ENCODE measurements around the gene C2CD4A. TPM values are rescaled to one million over a fixed set of nuclear protein-coding genes. Genes with fewer than 3 reads are reported as not detected.

Gene C2CD4A
- total and polyA plus RNA-seq, 2 of the 4 experiments (the other 2 are of a cell fraction) = not detected

DNA sequence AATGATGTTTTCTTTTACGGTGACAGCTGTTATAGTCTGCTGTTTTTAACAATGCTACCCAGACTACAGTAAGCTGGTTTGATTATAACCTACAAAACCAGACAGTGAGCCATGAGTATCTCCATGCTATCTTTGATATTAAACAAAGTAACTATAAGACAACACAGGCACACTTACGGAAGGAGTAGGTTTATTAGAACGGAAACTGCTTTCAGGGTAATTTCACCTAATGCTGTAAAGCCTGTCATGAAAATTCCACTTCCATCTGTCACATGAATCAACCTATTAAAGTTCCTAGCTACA, 39.6 kb upstream of the C2CD4A start:
- no peak overlapping the region for H2AFZ ChIP-seq (replicated peaks; ENCODE audit: low read length, poor library complexity)
- DNase-seq = no peak
- dilution Hi-C loops (cut with HindIII; ENCODE audit: low sequenced_read_pairs, unreplicated experiment) = no loop called here
- BruUV-seq (replicated peaks) = no TSS peak
- intact Hi-C loops (cut with micrococcal nuclease) = no loop called here
- H3K23ac ChIP-seq (ENCODE audit: low read depth, low read length) = no peak overlapping the region
- no peak overlapping the region for H4K91ac ChIP-seq (ENCODE audit: insufficient read depth, low read depth, low read length)
- H3K18ac ChIP-seq (ENCODE audit: low read depth, low read length) = no peak overlapping the region
- no peak overlapping the region for H2BK120ac ChIP-seq (ENCODE audit: low read depth, low read length)
- no CpG with 5 or more reads among the region's 3 CpGs for WGBS, 2 experiments (ENCODE audit: extremely low coverage in 2 of 2, insufficient read length in 1 of 2)
- no peaks in the 10 kb centered on the region for H4K20me1 ChIP-seq (ENCODE audit: insufficient read depth, low read length)
- H3K4me1 ChIP-seq (ENCODE audit: control insufficient read depth, insufficient read depth, low read length) = no peaks in the 10 kb centered on the region
- TF ChIP-seq CHD1 (IDR thresholded peaks at IDR 0.05; ENCODE audit: low read depth, low read length) = no peak
- TF ChIP-seq BHLHE40 (IDR thresholded peaks at IDR 0.05; ENCODE audit: low read depth, low read length) = no peak
- TF ChIP-seq RFX5 (IDR thresholded peaks at IDR 0.05; ENCODE audit: low read depth, low read length) = no peak
- TF ChIP-seq, protein P1, sequence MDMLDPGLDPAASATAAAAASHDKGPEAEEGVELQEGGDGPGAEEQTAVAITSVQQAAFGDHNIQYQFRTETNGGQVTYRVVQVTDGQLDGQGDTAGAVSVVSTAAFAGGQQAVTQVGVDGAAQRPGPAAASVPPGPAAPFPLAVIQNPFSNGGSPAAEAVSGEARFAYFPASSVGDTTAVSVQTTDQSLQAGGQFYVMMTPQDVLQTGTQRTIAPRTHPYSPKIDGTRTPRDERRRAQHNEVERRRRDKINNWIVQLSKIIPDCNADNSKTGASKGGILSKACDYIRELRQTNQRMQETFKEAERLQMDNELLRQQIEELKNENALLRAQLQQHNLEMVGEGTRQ (IDR thresholded peaks at IDR 0.05; ENCODE audit: low read depth, low read length) = no peak
- no peak for TF ChIP-seq NFE2L2 (IDR thresholded peaks at IDR 0.05; ENCODE audit: low read depth, low read length)
- no peak for TF ChIP-seq FOS (IDR thresholded peaks at IDR 0.05; ENCODE audit: low read depth, low read length)
- no peak for TF ChIP-seq MXI1 (IDR thresholded peaks at IDR 0.05; ENCODE audit: borderline replicate concordance, low read depth, low read length)
- TF ChIP-seq SMC3 (IDR thresholded peaks at IDR 0.05; ENCODE audit: low read depth, low read length) = no peak
- TF ChIP-seq POLR2A (IDR thresholded peaks at IDR 0.05; ENCODE audit: low read depth, low read length) = no peak
- TF ChIP-seq, protein P2, sequence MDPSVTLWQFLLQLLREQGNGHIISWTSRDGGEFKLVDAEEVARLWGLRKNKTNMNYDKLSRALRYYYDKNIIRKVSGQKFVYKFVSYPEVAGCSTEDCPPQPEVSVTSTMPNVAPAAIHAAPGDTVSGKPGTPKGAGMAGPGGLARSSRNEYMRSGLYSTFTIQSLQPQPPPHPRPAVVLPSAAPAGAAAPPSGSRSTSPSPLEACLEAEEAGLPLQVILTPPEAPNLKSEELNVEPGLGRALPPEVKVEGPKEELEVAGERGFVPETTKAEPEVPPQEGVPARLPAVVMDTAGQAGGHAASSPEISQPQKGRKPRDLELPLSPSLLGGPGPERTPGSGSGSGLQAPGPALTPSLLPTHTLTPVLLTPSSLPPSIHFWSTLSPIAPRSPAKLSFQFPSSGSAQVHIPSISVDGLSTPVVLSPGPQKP (IDR thresholded peaks at IDR 0.05; ENCODE audit: borderline replicate concordance, low read depth, low read length) = no peak
- TF ChIP-seq MAZ (IDR thresholded peaks at IDR 0.05; ENCODE audit: borderline replicate concordance, low read depth, low read length) = no peak
- TF ChIP-seq RCOR1 (IDR thresholded peaks at IDR 0.05; ENCODE audit: insufficient replicate concordance, low read length) = no peak
- TF ChIP-seq CEBPB (IDR thresholded peaks at IDR 0.05; ENCODE audit: low read depth, low read length) = no peak
- no peaks in the 10 kb centered on the region; a peak in 1 of 4 replicates for H3K79me1 ChIP-seq (ENCODE audit: low read depth in 1 of 2, low read length in 2 of 2)
- H3K36me3 ChIP-seq (ENCODE audit: control insufficient read depth, insufficient read depth, low read length) = peaks cover 3% of the 10 kb centered on the region
- no peak overlapping the region for H3K4me3 ChIP-seq (ENCODE audit: insufficient read depth, low read depth, low read length)
- no peak overlapping the region for H2AK5ac ChIP-seq (ENCODE audit: low read depth, low read length)
- ChIA-PET POLR2A (ENCODE audit: unreplicated experiment) (no interaction called here), CTCF (interaction anchor here (0.6 to 2.3 kb wide), 2 partner anchors 33 kb away, joined by 3 to 7 read pairs; partner anchors contain the start of gene VPS13C)
- in situ Hi-C loops (cut with MboI; ENCODE audit: low sequenced_read_pairs) = no loop called here
- no peak for ATAC-seq (ENCODE audit: low read depth)
- no peak overlapping the region for H2BK20ac ChIP-seq (ENCODE audit: low read depth, low read length)
- H4K8ac ChIP-seq (ENCODE audit: low read depth in 2 of 2, low read length in 2 of 2) = no peak overlapping the region
- H3K27ac ChIP-seq (ENCODE audit: insufficient read depth, low read length) = no peak overlapping the region
- H3K9me3 ChIP-seq (ENCODE audit: control insufficient read depth, insufficient read depth, low read length) = no peaks in the 10 kb centered on the region
- no peak overlapping the region for H2BK15ac ChIP-seq (ENCODE audit: low read depth, low read length)
- H3K9ac ChIP-seq (ENCODE audit: low read depth, low read length) = no peak overlapping the region
- H3K9me1 ChIP-seq (ENCODE audit: insufficient read depth, low read length) = no peaks in the 10 kb centered on the region
- no peak overlapping the region for H3K56ac ChIP-seq (ENCODE audit: extremely low read depth, insufficient read depth, low read length)
- H4K5ac ChIP-seq (ENCODE audit: low read depth, low read length) = no peak overlapping the region
- no peaks in the 10 kb centered on the region for H3K27me3 ChIP-seq (ENCODE audit: control insufficient read depth, insufficient read depth, low read length)
- no peak overlapping the region for H3K4ac ChIP-seq (ENCODE audit: low read depth, low read length)
- H3K14ac ChIP-seq (replicated peaks; ENCODE audit: low read depth, low read length) = no peak overlapping the region
- no peak overlapping the region for H2BK5ac ChIP-seq (ENCODE audit: low read depth, low read length, poor library complexity, severe bottlenecking)
- no peak overlapping the region for H3K4me2 ChIP-seq (ENCODE audit: low read depth, low read length)
- no peak overlapping the region for H2AK9ac ChIP-seq (replicated peaks; ENCODE audit: low read depth, low read length, poor library complexity)

Data from IMR-90 (cell line).